GM06990 (cell line): ENCODE data around the gene ANKS6.

ENCODE experiments used
- DNase-seq: peaks from one replicate; pipeline ENCODE4 v3.0.0-alpha.2; 2011; ENCODE audit not compliant: insufficient read length; ENCODE audit errors: extremely low read depth
- H3K27me3 ChIP-seq: replicated peaks from 2 replicates; pipeline ENCODE4 v1.6.0; 2011; ENCODE audit warnings: low read length; ENCODE audit not compliant: control insufficient read depth, insufficient read depth
- H3K36me3 ChIP-seq: 2 replicates; pipeline ENCODE4 v1.5.1; 2011; ENCODE audit warnings: low read length; ENCODE audit not compliant: control insufficient read depth, insufficient read depth
- H3K4me3 ChIP-seq: replicated peaks from 2 replicates; pipeline ENCODE4 v1.5.1; 2011; ENCODE audit warnings: low read depth, mild to moderate bottlenecking, control low read depth, low read length
- TF ChIP-seq, protein P1 (sequence below): IDR thresholded peaks from 2 replicates; pipeline ENCODE4 v1.5.1; 2011; ENCODE audit warnings: low read length, control low read depth, mild to moderate bottlenecking, inconsistent platforms; ENCODE audit not compliant: insufficient read depth, poor library complexity, severe bottlenecking

ANKS6 gene

DNA sequence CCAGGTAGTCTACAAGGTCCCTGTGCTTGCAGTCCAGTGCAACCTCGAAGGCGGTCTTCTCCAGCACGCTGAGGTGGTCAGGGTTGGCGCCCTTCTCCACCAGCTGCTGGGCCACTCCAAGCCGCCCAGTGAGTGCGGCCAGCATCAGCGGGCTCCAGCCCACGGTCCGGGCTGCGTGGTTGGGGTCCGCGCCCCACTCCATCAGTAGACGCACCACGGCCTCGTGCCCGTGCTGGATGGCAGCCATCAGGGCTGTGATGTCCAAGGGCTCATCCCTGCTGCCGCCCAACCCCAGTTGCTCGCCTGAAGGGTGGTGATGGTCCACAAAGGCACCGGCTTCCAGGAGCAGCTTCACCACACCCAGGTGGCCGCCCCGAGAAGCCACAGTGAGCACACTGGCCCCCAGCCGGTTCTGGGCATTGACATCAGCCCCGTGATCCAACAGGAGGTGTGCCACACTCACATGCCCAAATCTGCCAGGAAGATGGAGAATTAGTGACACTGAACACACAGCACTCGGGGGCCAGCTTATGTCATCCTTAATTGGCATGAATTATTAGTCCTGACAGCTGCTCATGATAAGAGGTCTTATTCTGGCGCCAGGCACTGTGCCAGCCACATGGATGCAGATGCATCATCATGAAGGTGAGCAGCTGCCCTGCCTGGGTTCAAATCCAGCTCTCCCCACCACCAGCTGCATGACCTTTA, 6.1 kb downstream of the ANKS6 start:
- Histone ChIP-seq H3K36me3 (no peaks in the 10 kb centered on the region), H3K27me3 (no peaks in the 10 kb centered on the region), H3K4me3 (no peak overlapping the region)
- no peak for DNase-seq
- TF ChIP-seq, protein P1, sequence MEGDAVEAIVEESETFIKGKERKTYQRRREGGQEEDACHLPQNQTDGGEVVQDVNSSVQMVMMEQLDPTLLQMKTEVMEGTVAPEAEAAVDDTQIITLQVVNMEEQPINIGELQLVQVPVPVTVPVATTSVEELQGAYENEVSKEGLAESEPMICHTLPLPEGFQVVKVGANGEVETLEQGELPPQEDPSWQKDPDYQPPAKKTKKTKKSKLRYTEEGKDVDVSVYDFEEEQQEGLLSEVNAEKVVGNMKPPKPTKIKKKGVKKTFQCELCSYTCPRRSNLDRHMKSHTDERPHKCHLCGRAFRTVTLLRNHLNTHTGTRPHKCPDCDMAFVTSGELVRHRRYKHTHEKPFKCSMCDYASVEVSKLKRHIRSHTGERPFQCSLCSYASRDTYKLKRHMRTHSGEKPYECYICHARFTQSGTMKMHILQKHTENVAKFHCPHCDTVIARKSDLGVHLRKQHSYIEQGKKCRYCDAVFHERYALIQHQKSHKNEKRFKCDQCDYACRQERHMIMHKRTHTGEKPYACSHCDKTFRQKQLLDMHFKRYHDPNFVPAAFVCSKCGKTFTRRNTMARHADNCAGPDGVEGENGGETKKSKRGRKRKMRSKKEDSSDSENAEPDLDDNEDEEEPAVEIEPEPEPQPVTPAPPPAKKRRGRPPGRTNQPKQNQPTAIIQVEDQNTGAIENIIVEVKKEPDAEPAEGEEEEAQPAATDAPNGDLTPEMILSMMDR, result no peak

DNA sequence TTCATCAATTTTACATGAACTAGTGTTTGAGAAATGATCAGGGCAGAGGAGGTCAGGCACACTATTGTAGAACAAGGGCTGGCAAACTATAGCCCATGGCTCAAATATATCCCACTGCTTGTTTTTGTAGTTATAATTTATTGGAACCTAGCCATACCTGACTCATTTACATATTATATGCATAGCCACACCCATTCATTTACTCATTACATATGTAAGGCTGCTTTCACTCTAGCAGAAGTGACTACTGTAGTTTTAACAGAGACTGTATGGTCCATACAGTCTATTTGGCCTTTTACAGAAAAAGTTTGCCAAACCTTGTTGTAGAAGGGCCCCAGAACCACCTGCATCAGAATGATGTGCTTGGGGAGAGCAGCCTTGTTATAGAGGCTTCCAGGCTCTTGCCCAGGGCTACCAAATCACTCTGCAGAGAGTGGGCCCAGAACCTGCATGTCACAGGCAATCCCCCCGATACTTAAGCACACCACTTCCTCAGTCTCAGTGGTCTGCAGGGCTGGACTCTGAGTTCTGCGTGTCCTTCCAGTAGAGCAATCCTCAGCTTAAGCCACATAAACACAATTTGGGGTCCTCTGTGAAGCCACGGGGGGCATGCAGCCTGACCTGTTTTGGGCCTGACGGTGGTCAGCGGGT, 6.7 kb downstream of the ANKS6 start:
- DNase-seq, result no peak
- Histone ChIP-seq H3K27me3 (no peaks in the 10 kb centered on the region), H3K4me3 (no peak overlapping the region), H3K36me3 (no peaks in the 10 kb centered on the region)
- TF ChIP-seq, protein P1, result no peak

DNA sequence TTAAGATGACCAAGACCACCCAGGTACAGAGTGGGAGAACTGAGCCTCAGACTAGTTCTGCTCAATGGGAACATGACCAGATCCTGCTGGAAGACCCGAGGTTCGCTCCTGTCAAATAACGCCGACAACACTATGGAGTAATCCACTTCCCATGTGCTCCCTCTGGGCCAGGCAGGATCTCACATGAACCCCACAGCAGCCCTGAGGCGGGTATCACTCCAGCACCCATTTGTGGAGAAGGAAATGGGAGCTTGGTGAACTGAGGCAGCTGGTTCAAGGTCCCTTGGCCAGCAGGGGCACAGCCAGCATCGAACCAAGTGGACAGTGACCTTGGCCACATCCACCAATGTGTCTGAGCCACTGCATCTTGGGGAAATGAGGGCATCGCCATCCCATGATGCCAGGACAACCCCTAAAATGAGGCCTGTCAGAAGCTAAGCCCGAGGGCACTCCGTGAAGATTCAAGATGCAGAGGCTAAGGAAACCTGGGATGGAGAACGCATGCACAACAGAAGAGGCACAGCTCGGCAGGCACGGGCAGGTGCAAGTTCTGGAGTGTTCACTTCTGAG, 8.5 kb downstream of the ANKS6 start:
- no peaks in the 10 kb centered on the region for H3K36me3 ChIP-seq
- TF ChIP-seq, protein P1, result no peak
- DNase-seq, result no peak
- H3K4me3 ChIP-seq, result no peak overlapping the region
- H3K27me3 ChIP-seq, result no peaks in the 10 kb centered on the region

DNA sequence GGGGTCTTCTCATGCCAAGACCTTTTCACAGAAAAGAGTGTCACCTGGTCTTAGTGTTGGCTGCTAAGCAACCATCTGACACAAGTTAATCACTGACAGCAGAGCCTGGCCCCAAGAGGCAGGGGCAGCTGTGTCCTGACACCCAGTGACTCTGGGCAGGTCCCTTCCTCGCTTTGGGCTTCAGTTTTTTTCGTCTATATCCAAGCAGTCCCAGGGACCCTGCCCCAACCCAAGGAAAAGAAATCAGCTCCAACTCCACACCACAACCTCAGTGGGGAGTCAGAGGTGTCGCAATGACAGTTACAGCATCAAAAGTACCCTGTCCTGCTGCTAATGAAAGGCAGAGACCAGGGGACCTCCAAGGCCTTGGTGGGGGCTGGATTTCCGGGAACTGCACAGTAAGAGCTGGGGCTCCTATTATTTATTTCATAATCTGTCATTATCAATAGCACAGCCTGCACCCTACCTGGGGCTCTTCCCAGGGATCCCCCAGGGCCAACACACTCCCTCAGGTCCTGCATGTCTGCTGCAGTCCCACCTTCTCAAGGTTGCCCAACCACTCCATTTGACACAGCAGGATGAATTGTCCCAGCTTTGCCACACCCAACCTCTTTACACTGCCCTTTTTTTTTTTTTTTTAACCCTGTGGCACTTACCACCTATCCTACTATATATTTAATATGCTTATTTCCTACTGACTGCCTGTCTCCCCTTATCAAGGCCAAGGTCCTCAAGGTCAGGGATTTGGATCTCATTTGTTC, 9.4 kb downstream of the ANKS6 start:
- DNase-seq, result no peak
- Histone ChIP-seq H3K36me3 (no peaks in the 10 kb centered on the region), H3K27me3 (no peaks in the 10 kb centered on the region), H3K4me3 (no peak overlapping the region)
- TF ChIP-seq, protein P1, result no peak

DNA sequence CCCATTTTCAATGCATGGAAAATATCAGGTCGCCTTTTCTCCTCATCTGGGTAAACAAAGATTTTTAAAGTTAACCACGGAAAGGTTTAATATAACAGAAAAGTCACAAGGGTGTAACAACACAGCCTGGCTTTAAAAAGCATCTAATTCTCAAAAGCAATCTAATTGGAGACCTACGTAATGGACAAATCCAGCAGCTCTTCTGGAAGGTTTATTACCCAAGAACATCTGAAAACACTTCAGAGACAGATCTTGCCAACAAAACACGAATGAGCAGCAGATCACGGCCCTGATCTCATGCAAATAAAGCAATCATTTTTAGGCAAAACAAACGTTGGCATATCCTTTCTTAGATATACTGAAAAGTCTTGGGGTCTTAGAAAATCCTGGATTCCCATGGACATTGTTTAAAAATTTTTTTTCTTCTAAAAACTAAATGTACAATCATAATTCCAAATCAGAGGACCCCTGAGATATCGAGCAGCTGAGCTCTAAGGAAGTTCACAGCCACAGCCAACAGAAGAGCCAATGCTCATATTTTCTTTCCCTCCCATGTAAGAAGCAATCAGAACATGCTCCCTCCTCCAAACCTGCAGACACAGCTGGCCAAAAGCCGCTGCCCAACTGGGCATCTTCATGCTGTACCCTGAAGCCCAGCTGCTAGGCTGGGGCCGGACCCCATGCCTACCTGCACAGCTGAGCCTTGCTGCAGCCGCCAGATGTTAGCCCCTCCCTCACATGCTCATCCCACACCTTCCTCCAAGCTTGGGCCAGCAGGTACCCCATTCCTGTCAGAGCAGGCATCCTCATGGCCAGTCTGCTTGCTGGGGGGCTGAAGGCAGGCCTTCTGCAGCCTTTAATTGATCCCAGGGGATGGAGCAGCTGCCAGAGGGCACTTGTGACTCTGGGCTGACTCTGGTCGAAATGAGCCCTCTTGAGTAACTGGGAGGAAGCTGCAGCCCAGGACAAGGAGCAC, 11.2 kb downstream of the ANKS6 start:
- Histone ChIP-seq H3K36me3 (no peaks in the 10 kb centered on the region), H3K4me3 (no peak overlapping the region), H3K27me3 (no peaks in the 10 kb centered on the region)
- DNase-seq, result no peak
- TF ChIP-seq, protein P1, result no peak
